ENCODE measurements around the gene BPIFA2.

DNA sequence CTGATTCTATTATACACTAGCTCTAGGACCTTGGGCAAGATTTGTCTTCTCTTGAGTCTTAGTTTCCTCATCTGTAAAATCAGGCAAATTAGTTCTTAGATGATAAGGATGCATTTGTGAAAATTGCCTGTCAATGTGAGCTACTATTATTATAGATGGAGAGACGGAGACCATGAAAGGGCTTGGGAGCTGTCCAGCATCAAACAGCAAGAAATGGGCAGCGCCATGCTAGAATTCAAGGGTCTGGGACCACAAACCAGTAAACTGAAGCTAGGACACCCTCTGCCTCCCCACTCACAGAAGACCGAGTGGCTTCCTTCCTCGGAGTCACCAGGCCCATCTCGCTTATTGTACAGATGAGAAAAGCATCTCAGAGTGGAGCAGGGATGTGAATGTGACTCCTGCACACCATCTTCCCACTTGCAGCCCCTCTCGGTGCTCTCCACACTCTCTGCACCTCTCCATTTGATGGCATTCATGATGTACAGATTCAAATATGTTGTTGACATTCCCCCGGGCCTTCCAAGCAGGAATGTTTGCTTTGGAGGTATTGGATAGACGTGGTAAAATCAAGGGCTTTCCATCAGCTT is 25.0 kb downstream of the BPIFA2 start:
- TF ChIP-seq, protein P1, sequence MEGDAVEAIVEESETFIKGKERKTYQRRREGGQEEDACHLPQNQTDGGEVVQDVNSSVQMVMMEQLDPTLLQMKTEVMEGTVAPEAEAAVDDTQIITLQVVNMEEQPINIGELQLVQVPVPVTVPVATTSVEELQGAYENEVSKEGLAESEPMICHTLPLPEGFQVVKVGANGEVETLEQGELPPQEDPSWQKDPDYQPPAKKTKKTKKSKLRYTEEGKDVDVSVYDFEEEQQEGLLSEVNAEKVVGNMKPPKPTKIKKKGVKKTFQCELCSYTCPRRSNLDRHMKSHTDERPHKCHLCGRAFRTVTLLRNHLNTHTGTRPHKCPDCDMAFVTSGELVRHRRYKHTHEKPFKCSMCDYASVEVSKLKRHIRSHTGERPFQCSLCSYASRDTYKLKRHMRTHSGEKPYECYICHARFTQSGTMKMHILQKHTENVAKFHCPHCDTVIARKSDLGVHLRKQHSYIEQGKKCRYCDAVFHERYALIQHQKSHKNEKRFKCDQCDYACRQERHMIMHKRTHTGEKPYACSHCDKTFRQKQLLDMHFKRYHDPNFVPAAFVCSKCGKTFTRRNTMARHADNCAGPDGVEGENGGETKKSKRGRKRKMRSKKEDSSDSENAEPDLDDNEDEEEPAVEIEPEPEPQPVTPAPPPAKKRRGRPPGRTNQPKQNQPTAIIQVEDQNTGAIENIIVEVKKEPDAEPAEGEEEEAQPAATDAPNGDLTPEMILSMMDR (IDR thresholded peaks at IDR 0.05; ENCODE audit: low read depth, low read length), result no peak
- TF ChIP-seq EZH2phosphoT487 (IDR thresholded peaks at IDR 0.05; ENCODE audit: low read depth), result no peak

Measured in OCI-LY3 (cell line).